Activated CD8-positive, alpha-beta memory T cell treated with anti-CD3 and anti-CD28 coated beads for 1 hour (primary cell): ENCODE data around the gene LPCAT3.

ENCODE experiments used
- DNase-seq, 2 donors: peaks; one replicate each; pipeline ENCODE4 v3.0.0-alpha.2; 2020; ENCODE audit warnings: low read depth in 1 of 2; ENCODE audit errors: extremely low read depth in 1 of 2

LPCAT3 gene

GRCh38 chr12:6965026-6965661 lies 53.1 kb downstream of the LPCAT3 start:
- DNase-seq = peak; percentile 73 to 81

GRCh38 chr12:6964605-6965025 lies 53.7 kb downstream of the LPCAT3 start:
- no peak for DNase-seq

GRCh38 chr12:6963791-6964413 lies 54.4 kb downstream of the LPCAT3 start:
- DNase-seq = no peak

- DNase-seq = no peak
Measured at GRCh38 chr12:6963016-6963731, 55.1 kb downstream of the LPCAT3 start.

- no peak for DNase-seq
Measured at GRCh38 chr12:6962285-6963015, 55.8 kb downstream of the LPCAT3 start.

- no peak for DNase-seq
Measured at GRCh38 chr12:6961695-6962284, 56.5 kb downstream of the LPCAT3 start.

GRCh38 chr12:6961278-6961694 lies 57.0 kb downstream of the LPCAT3 start:
- peak; percentile 81 to 89 for DNase-seq

- no peak for DNase-seq
Measured at GRCh38 chr12:6960593-6961277, 57.5 kb downstream of the LPCAT3 start.

- no peak for DNase-seq
Measured at GRCh38 chr12:6959805-6960592, 58.3 kb downstream of the LPCAT3 start.

- no peak for DNase-seq
Measured at GRCh38 chr12:6959058-6959804, 59.0 kb downstream of the LPCAT3 start.

GRCh38 chr12:6958609-6959057 lies 59.6 kb downstream of the LPCAT3 start:
- no peak for DNase-seq

GRCh38 chr12:6957741-6958608 lies 60.3 kb downstream of the LPCAT3 start:
- no peak for DNase-seq

- DNase-seq = no peak
Measured at GRCh38 chr12:6957151-6957701, 61.0 kb downstream of the LPCAT3 start.

- DNase-seq = no peak
Measured at GRCh38 chr12:6956021-6956727, 62.1 kb downstream of the LPCAT3 start.

GRCh38 chr12:6955108-6956020 lies 62.9 kb downstream of the LPCAT3 start:
- no peak for DNase-seq
